WTC11 (cell line): Measurements from ENCODE around the gene BLOC1S4. TPM values are rescaled to one million over a fixed set of nuclear protein-coding genes. Genes with fewer than 3 reads are reported as not detected.

Experiments used
- ATAC-seq: fragments of 200-7000 bp; cut with Tn5 transposase; 2 replicates; pipeline ENCODE4 v1.10.0; 2021; ENCODE audit warnings: mild to moderate bottlenecking, moderate library complexity
- CTCF ChIA-PET: fragments of 300-600 bp; sonication (Branson Sonifier 250); formaldehyde crosslinking; loops from one replicate; lab custom pipeline; 2021; ENCODE audit warnings: antibody characterized with exemption; lab: Charles Lee
- POLR2A ChIA-PET: fragments of 350-600 bp; sonication (Branson Sonifier 250); formaldehyde crosslinking; loops from one replicate; lab custom pipeline; 2021; ENCODE audit warnings: antibody characterized with exemption; lab: Charles Lee
- DNase-seq: peaks from one replicate; pipeline ENCODE4 v3.0.0; 2021; ENCODE audit warnings: low spot score
- H3K27ac Mint-ChIP-seq: 2 replicates; pipeline ENCODE4 v1.8.0; 2021; ENCODE audit warnings: mixed read lengths
- H3K27me3 Mint-ChIP-seq: 2 replicates; pipeline ENCODE4 v1.8.0; 2021; ENCODE audit warnings: low read depth, mild to moderate bottlenecking, moderate library complexity, mixed read lengths
- H3K36me3 Mint-ChIP-seq: 2 replicates; pipeline ENCODE4 v1.8.0; 2021; ENCODE audit warnings: mixed read lengths
- H3K4me1 Mint-ChIP-seq: 2 replicates; pipeline ENCODE4 v1.8.0; 2022; ENCODE audit warnings: mixed read lengths
- H3K4me3 Mint-ChIP-seq: 2 replicates; pipeline ENCODE4 v1.8.0; 2021; ENCODE audit warnings: mild to moderate bottlenecking, moderate library complexity, mixed read lengths
- H3K9me3 Mint-ChIP-seq: 2 replicates; pipeline ENCODE4 v1.8.0; 2021; ENCODE audit warnings: mixed read lengths
- AR ChIP-seq: fragments of 250-450 bp; sonication (Bioruptor Pico); IDR thresholded peaks from 2 replicates; pipeline ENCODE4 v1.9.0; 2021; ENCODE audit warnings: mild to moderate bottlenecking
- ARID4B ChIP-seq: sonication (generic); formaldehyde crosslinking; IDR thresholded peaks from 2 replicates; pipeline ENCODE4 v1.8.0; 2023; ENCODE audit warnings: missing genetic modification reagents, mild to moderate bottlenecking, borderline replicate concordance
- ATF3 ChIP-seq: sonication (generic); formaldehyde crosslinking; conservative IDR thresholded peaks from 2 replicates; pipeline ENCODE4 v1.8.1; 2022; ENCODE audit warnings: mild to moderate bottlenecking, missing genetic modification reagents
- CBFB ChIP-seq: sonication (generic); formaldehyde crosslinking; IDR thresholded peaks from 2 replicates; pipeline ENCODE4 v1.8.1; 2022; ENCODE audit warnings: mild to moderate bottlenecking, low read depth, missing genetic modification reagents
- CDX4 ChIP-seq: fragments of 250-450 bp; sonication (Bioruptor Pico); IDR thresholded peaks from 2 replicates; pipeline ENCODE4 v1.9.0; 2021; ENCODE audit warnings: moderate library complexity, mild to moderate bottlenecking, inconsistent platforms, borderline replicate concordance
- EMX1 ChIP-seq: fragments of 250-450 bp; sonication (Bioruptor Pico); IDR thresholded peaks from 2 replicates; pipeline ENCODE4 v1.8.0; 2021; ENCODE audit warnings: mild to moderate bottlenecking
- GRHL2 ChIP-seq: fragments of 250-450 bp; sonication (Bioruptor Pico); IDR thresholded peaks from 2 replicates; pipeline ENCODE4 v1.8.0; 2022; ENCODE audit warnings: mild to moderate bottlenecking, moderate library complexity; ENCODE audit not compliant: insufficient replicate concordance, severe bottlenecking
- HMGA2 ChIP-seq: fragments of 250-450 bp; sonication (Bioruptor Pico); IDR thresholded peaks from 2 replicates; pipeline ENCODE4 v1.4.0; 2021; ENCODE audit warnings: mild to moderate bottlenecking, moderate library complexity
- IRF1 ChIP-seq: sonication (generic); formaldehyde crosslinking; IDR thresholded peaks from 2 replicates; pipeline ENCODE4 v1.8.0; 2023; ENCODE audit warnings: missing genetic modification reagents
- IRF2 ChIP-seq: sonication (generic); formaldehyde crosslinking; IDR thresholded peaks from 2 replicates; pipeline ENCODE4 v1.8.0; 2022; ENCODE audit warnings: low read depth, missing genetic modification reagents, borderline replicate concordance
- MLX ChIP-seq: sonication (generic); formaldehyde crosslinking; IDR thresholded peaks from 2 replicates; pipeline ENCODE4 v1.8.1; 2023; ENCODE audit warnings: mild to moderate bottlenecking, missing genetic modification reagents, moderate library complexity
- RORB ChIP-seq: fragments of 250-450 bp; sonication (Bioruptor Pico); IDR thresholded peaks from 2 replicates; pipeline ENCODE4 v1.9.0; 2021; ENCODE audit warnings: mild to moderate bottlenecking
- TEAD4 ChIP-seq: sonication (generic); formaldehyde crosslinking; IDR thresholded peaks from 2 replicates; pipeline ENCODE4 v1.8.0; 2022; ENCODE audit warnings: mild to moderate bottlenecking, missing genetic modification reagents
- USF2 ChIP-seq: sonication (generic); formaldehyde crosslinking; IDR thresholded peaks from 2 replicates; pipeline ENCODE4 v1.8.1; 2023; ENCODE audit warnings: mild to moderate bottlenecking, missing genetic modification reagents, moderate library complexity
- ZNF138 ChIP-seq: sonication (generic); formaldehyde crosslinking; conservative IDR thresholded peaks from 2 replicates; pipeline ENCODE4 v1.8.1; 2022; ENCODE audit warnings: mild to moderate bottlenecking, moderate library complexity, missing genetic modification reagents
- ZNF263 ChIP-seq: sonication (generic); formaldehyde crosslinking; IDR thresholded peaks from 2 replicates; pipeline ENCODE4 v1.8.1; 2022; ENCODE audit warnings: low read depth, mild to moderate bottlenecking, moderate library complexity, missing genetic modification reagents
- total RNA-seq: library from RNA; stranded (reverse); gene quantifications from 3 replicates; pipeline ENCODE4 v1.2.3, GENCODE V29; 2021

The BLOC1S4 gene
- total RNA-seq, 1 experiment from 2014 or later = 21.4 TPM

- TF ChIP-seq AR (CRISPR knock-in tag) = no peak
- TF ChIP-seq GRHL2 = no peak
- TF ChIP-seq ZNF263 (CRISPR knock-in tag) = no peak
- TF ChIP-seq RORB (CRISPR knock-in tag) = no peak
- TF ChIP-seq CBFB (CRISPR knock-in tag) = no peak
- TF ChIP-seq, all 79 proteins: peak for 0
These were observed 10.3 kb upstream of the BLOC1S4 start (continued) for GRCh38 chr4:6705646-6706045.

- peaks cover 27% of the 10 kb centered on the region for H3K4me1 Mint-ChIP-seq
- POLR2A ChIA-PET = no interaction called here
- TF ChIP-seq TEAD4 = no peak
- TF ChIP-seq ARID4B (CRISPR knock-in tag) = no peak
- no peak for TF ChIP-seq MLX (CRISPR knock-in tag)
- TF ChIP-seq CDX4 (CRISPR knock-in tag) = no peak
- TF ChIP-seq USF2 (CRISPR knock-in tag) = no peak
- TF ChIP-seq IRF2 (CRISPR knock-in tag) = no peak
- no peak for TF ChIP-seq IRF1 (CRISPR knock-in tag)
- no peak for TF ChIP-seq ATF3
- no peak for TF ChIP-seq ZNF138 (CRISPR knock-in tag)
- TF ChIP-seq HMGA2 (CRISPR knock-in tag) = no peak
- TF ChIP-seq EMX1 (CRISPR knock-in tag) = no peak
- peaks cover 8% of the 10 kb centered on the region for H3K27me3 Mint-ChIP-seq
- ATAC-seq (no peak), DNase-seq (no peak)
- H3K9me3 Mint-ChIP-seq = peaks cover 29% of the 10 kb centered on the region
- peaks cover 49% of the 10 kb centered on the region for H3K36me3 Mint-ChIP-seq
- H3K4me3 Mint-ChIP-seq = no peak overlapping the region
- no peak overlapping the region for H3K27ac Mint-ChIP-seq
- CTCF ChIA-PET = interaction anchor here (0.8 to 1.9 kb wide), 2 partner anchors 16 to 349 kb away, joined by 7 to 9 read pairs; no protein-coding TSS in a partner anchor
These were observed 9.8 kb upstream of the BLOC1S4 start for GRCh38 chr4:6706173-6706572.
